ENCODE results near the gene CHST15.

- TF ChIP-seq CTCF (IDR thresholded peaks at IDR 0.05) (no peak), EP300 (IDR thresholded peaks at IDR 0.05) (no peak), POLR2A (IDR thresholded peaks at IDR 0.05) (no peak)
Observed at GRCh38 chr10:124083047-124083739, 10.2 kb downstream of the CHST15 start.

Data from ovary (tissue), 3 donors.